ENCODE data around the gene UGT2B10.

Gene UGT2B10

DNA sequence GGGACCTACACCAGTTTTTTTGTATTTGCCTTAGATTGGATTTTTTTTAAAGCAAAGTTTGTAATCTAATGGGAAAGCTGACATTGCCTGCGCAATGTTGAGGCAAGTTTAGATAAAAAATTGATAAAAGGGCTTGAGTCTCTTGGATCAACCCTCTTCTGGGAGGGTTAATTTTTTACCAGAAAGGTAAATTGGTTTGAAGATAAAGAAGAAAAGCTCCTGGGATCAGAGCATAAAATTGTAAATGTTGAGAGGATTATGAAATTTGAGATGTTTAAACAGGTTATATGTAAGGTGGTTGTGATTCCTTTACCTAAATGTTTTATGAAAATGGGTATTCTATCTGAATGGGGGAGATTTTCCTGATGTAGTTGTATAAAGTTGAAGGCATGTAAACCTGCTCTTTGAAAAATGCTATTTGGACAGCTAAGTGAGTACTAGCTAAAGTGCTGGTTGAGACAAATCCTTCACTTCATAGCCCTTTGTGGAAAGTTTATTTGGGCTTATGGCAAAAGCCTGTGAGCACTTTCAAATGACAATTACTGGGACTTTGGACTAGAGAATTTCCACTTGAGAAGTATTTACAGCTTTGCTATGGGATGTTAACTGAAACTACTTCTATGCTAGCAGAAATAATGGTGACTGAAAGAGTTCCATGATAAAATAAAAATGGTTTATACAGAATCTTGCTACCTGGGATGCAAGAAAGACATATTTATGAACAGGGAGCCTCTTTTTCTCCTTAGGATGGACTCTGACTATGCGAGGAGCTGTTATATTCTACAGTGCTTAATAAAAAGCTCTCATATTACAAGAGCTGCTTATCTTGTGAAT, 56.2 kb downstream of the UGT2B10 start:
- no peak overlapping the region for H3K27ac ChIP-seq (ENCODE audit: poor library complexity, severe bottlenecking)
- H3K36me3 ChIP-seq (ENCODE audit: low read depth): no peaks in the 10 kb centered on the region
- peaks cover 17% of the 10 kb centered on the region for H3K4me1 ChIP-seq (ENCODE audit: insufficient read depth, poor library complexity, severe bottlenecking)
- no peak overlapping the region for H3K4me3 ChIP-seq (ENCODE audit: severe bottlenecking)
- no peaks in the 10 kb centered on the region for H3K27me3 ChIP-seq (ENCODE audit: insufficient read depth, poor library complexity, severe bottlenecking)
- ATAC-seq (ENCODE audit: low read depth) (no peak), DNase-seq (ENCODE audit: low spot score) (no peak)
- no peak for TF ChIP-seq CTCF (IDR thresholded peaks at IDR 0.05; ENCODE audit: poor library complexity, severe bottlenecking)
- H3K9me3 ChIP-seq (ENCODE audit: severe bottlenecking): no peaks in the 10 kb centered on the region

- Histone ChIP-seq H3K4me1 (ENCODE audit: insufficient read depth, poor library complexity, severe bottlenecking) (peaks cover 17% of the 10 kb centered on the region), H3K9me3 (ENCODE audit: severe bottlenecking) (no peaks in the 10 kb centered on the region), H3K27me3 (ENCODE audit: insufficient read depth, poor library complexity, severe bottlenecking) (no peaks in the 10 kb centered on the region), H3K4me3 (ENCODE audit: severe bottlenecking) (no peak overlapping the region), H3K27ac (ENCODE audit: poor library complexity, severe bottlenecking) (no peak overlapping the region), H3K36me3 (ENCODE audit: low read depth) (no peaks in the 10 kb centered on the region)
- no peak for TF ChIP-seq CTCF (IDR thresholded peaks at IDR 0.05; ENCODE audit: poor library complexity, severe bottlenecking)
- no peak for ATAC-seq (ENCODE audit: low read depth)
- DNase-seq (ENCODE audit: low spot score): no peak
These were observed 57.1 kb downstream of the UGT2B10 start for GRCh38 chr4:68872643-68873502.

- Histone ChIP-seq H3K27ac (ENCODE audit: poor library complexity, severe bottlenecking) (no peak overlapping the region), H3K27me3 (ENCODE audit: insufficient read depth, poor library complexity, severe bottlenecking) (no peaks in the 10 kb centered on the region), H3K4me1 (ENCODE audit: insufficient read depth, poor library complexity, severe bottlenecking) (peaks cover 17% of the 10 kb centered on the region), H3K9me3 (ENCODE audit: severe bottlenecking) (no peaks in the 10 kb centered on the region), H3K36me3 (ENCODE audit: low read depth) (no peaks in the 10 kb centered on the region), H3K4me3 (ENCODE audit: severe bottlenecking) (no peak overlapping the region)
- no peak for TF ChIP-seq CTCF (IDR thresholded peaks at IDR 0.05; ENCODE audit: poor library complexity, severe bottlenecking)
- ATAC-seq (ENCODE audit: low read depth) (peak; percentile 67; the same call in 1 of the 3 replicates), DNase-seq (ENCODE audit: low spot score) (no peak)
These were observed 58.7 kb downstream of the UGT2B10 start for GRCh38 chr4:68874507-68874906.

DNA sequence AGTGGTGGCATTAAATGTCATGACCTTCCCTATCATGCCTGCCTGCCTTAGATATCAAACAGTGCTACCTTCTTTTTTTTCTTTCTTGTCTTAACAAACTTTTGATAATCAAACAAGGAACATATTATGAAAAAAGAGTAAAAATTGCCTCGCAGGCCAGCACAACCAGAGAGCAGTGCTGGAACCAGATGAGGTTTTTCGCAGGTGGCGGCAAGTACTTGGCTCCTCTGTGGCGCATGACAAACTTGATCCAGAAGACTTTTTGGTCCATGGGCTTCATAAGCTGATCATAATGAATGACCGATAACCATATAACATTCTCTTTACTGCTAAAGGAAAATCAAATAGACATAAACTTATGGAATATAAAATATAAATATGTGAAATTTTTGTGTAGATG, 61.8 kb downstream of the UGT2B10 start:
- Histone ChIP-seq H3K27ac (ENCODE audit: poor library complexity, severe bottlenecking) (no peak overlapping the region), H3K36me3 (ENCODE audit: low read depth) (no peaks in the 10 kb centered on the region), H3K4me3 (ENCODE audit: severe bottlenecking) (no peak overlapping the region), H3K27me3 (ENCODE audit: insufficient read depth, poor library complexity, severe bottlenecking) (no peaks in the 10 kb centered on the region), H3K9me3 (ENCODE audit: severe bottlenecking) (no peaks in the 10 kb centered on the region), H3K4me1 (ENCODE audit: insufficient read depth, poor library complexity, severe bottlenecking) (peaks cover 17% of the 10 kb centered on the region)
- TF ChIP-seq CTCF (IDR thresholded peaks at IDR 0.05; ENCODE audit: poor library complexity, severe bottlenecking): no peak
- no peak for DNase-seq (ENCODE audit: low spot score)
- no peak for ATAC-seq (ENCODE audit: low read depth)
